ACC112 (cell line): ENCODE results near the gene KRTAP10-12.

Experiments used
- H2AFZ ChIP-seq: fragments of 200-600 bp; sonication (generic); one replicate; pipeline ENCODE4 v1.6.0; 2017; ENCODE audit warnings: antibody characterized with exemption, low read length; ENCODE audit not compliant: unreplicated experiment
- H3K27ac ChIP-seq: fragments of 200-600 bp; sonication (generic); 2 replicates; pipeline ENCODE4 v1.5.1; 2014; ENCODE audit warnings: low read depth, mild to moderate bottlenecking, antibody characterized with exemption, low read length, moderate library complexity
- H3K27me3 ChIP-seq: fragments of 200-600 bp; sonication (generic); 2 replicates; pipeline ENCODE4 v1.6.1; 2014; ENCODE audit warnings: mild to moderate bottlenecking, antibody characterized with exemption, low read length, moderate library complexity, mixed read lengths; ENCODE audit not compliant: insufficient read depth
- H3K36me3 ChIP-seq: fragments of 200-600 bp; sonication (generic); 2 replicates; pipeline ENCODE4 v1.6.1; 2016; ENCODE audit warnings: mild to moderate bottlenecking, antibody characterized with exemption, low read length, moderate library complexity, mixed read lengths; ENCODE audit not compliant: insufficient read depth
- H3K4me1 ChIP-seq: fragments of 200-600 bp; sonication (generic); one replicate; pipeline ENCODE4 v1.6.1; 2016; ENCODE audit warnings: low read length, mixed read lengths; ENCODE audit not compliant: insufficient read depth, unreplicated experiment, control insufficient read depth
- H3K4me3 ChIP-seq: fragments of 200-600 bp; sonication (generic); 2 replicates; pipeline ENCODE4 v1.5.1; 2014; ENCODE audit warnings: mild to moderate bottlenecking, low read depth, low read length
- H3K79me2 ChIP-seq: fragments of 200-600 bp; sonication (generic); one replicate; pipeline ENCODE4 v1.6.0; 2016; ENCODE audit warnings: low read length; ENCODE audit not compliant: control insufficient read depth, unreplicated experiment, insufficient read depth

The KRTAP10-12 gene

DNA sequence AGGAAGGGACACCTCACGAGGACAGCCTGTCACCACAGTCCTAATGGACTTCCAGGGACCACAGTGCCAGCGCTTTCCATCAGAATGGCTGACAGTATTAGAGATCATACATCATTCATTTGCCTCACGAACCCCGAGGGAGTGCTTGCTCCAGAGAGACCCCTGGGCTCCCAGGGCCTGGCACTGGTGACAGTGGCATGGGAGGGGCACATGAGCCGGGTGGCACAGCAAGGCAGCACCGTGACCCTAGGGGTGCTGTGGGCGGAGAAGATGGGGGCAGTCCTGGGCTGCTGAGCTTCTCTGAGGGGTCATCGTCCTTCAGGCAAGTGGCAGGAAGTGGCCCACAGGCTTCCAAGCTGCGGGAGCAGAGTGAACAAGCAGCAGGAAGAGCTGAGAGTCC lies 30.8 kb downstream of the KRTAP10-12 start:
- Histone ChIP-seq H3K27me3 (peaks cover 80% of the 10 kb centered on the region), H3K27ac (no peak overlapping the region), H3K4me1 (no peaks in the 10 kb centered on the region)

DNA sequence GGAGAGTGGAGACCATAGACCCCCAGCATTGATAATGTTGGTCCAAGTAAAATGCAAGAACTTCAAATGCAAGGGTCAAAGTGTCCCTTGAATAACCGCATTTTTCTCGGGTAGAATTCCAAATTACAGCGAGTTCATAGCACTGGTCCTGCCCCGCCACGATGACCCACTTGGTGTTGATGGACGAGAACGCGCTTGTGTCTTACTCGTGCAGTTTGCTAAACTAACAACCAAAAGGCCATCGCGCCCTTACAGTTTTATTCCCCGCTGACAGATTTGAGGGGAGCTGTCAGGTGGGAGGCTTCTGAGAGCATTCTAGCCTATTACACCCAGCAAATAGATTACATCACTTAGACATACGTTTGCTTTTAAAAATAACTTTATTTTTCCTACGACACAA lies 31.7 kb downstream of the KRTAP10-12 start:
- Histone ChIP-seq H3K79me2 (no peaks in the 10 kb centered on the region), H3K4me1 (no peaks in the 10 kb centered on the region), H3K27me3 (peaks cover 71% of the 10 kb centered on the region), H2AFZ (no peak overlapping the region), H3K36me3 (no peaks in the 10 kb centered on the region), H3K27ac (no peak overlapping the region), H3K4me3 (no peak overlapping the region)

More for the DNA sequence above, 30.8 kb downstream of the KRTAP10-12 start:
- no peak overlapping the region for H3K4me3 ChIP-seq
- H3K36me3 ChIP-seq = no peaks in the 10 kb centered on the region
- H3K79me2 ChIP-seq = no peaks in the 10 kb centered on the region
- no peak overlapping the region for H2AFZ ChIP-seq

- H2AFZ ChIP-seq = no peak overlapping the region
- no peaks in the 10 kb centered on the region for H3K4me1 ChIP-seq
- H3K79me2 ChIP-seq = no peaks in the 10 kb centered on the region
- no peak overlapping the region for H3K27ac ChIP-seq
- peaks cover 63% of the 10 kb centered on the region for H3K27me3 ChIP-seq
- H3K36me3 ChIP-seq = no peaks in the 10 kb centered on the region
- H3K4me3 ChIP-seq = no peak overlapping the region
Measured at GRCh38 chr21:44729336-44730027, 32.5 kb downstream of the KRTAP10-12 start.

DNA sequence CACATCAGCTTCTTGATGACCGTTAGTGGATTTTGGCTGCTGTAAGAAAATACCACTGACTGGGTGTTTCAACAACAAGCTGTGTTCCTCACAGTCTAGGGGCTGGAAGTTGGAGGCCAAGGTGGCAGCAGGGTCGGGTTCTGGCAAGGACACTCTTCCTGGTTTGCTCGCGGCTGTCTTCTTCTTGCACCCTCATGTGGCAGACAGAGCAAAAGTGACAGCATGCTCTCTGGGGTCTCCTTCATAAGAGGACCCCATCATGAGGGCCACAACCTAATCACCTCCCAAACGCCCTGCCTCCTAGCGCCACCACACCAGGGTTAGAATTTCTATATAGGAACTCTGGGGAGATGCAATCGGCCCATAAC lies 33.0 kb downstream of the KRTAP10-12 start:
- Histone ChIP-seq H3K4me1 (no peaks in the 10 kb centered on the region), H2AFZ (no peak overlapping the region), H3K27ac (no peak overlapping the region), H3K27me3 (peaks cover 59% of the 10 kb centered on the region), H3K79me2 (no peaks in the 10 kb centered on the region), H3K36me3 (no peaks in the 10 kb centered on the region), H3K4me3 (no peak overlapping the region)

DNA sequence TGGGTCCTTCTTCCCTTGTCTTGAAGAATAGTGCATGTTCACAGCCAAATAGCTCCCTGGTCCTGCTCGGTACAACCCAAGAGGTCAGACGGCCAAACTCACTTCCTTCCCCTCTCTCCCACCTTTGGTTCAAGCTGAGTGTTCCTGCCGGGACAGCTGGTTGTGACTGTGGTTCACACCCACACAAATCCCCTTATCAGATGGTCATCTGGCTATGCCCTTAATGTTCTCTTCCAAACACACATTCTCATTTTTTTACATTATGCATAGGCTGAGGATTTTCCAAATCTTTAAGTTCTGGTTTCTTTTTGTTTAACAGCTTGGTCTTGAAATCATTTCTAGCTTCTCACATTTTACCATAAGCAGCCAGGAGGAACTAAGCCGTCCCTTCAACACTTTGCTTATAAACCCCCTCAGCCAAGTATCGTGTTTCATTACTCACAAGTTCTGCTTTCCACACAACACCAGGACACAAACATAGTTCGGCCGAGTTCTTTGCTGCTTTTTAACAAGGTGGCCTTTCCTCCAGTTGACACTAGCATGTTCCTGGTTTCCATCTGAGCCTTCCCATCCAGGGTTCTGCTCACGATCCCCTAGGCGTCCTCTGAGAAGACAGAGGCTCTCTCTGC lies 34.1 kb downstream of the KRTAP10-12 start:
- H3K27me3 ChIP-seq = peaks cover 51% of the 10 kb centered on the region
- no peaks in the 10 kb centered on the region for H3K36me3 ChIP-seq
- H3K79me2 ChIP-seq = no peaks in the 10 kb centered on the region
- H3K4me1 ChIP-seq = no peaks in the 10 kb centered on the region
- H2AFZ ChIP-seq = no peak overlapping the region
- no peak overlapping the region for H3K27ac ChIP-seq
- H3K4me3 ChIP-seq = no peak overlapping the region

GRCh38 chr21:44732263-44732662 lies 35.3 kb downstream of the KRTAP10-12 start:
- H3K36me3 ChIP-seq = no peaks in the 10 kb centered on the region
- no peaks in the 10 kb centered on the region for H3K4me1 ChIP-seq
- H3K27me3 ChIP-seq = peaks cover 41% of the 10 kb centered on the region
- H3K4me3 ChIP-seq = no peak overlapping the region
- no peak overlapping the region for H3K27ac ChIP-seq
- H2AFZ ChIP-seq = no peak overlapping the region
- no peaks in the 10 kb centered on the region for H3K79me2 ChIP-seq

GRCh38 chr21:44732956-44733355 lies 36.0 kb downstream of the KRTAP10-12 start:
- H2AFZ ChIP-seq = no peak overlapping the region
- H3K27ac ChIP-seq = no peak overlapping the region
- no peaks in the 10 kb centered on the region for H3K36me3 ChIP-seq
- peaks cover 34% of the 10 kb centered on the region for H3K27me3 ChIP-seq
- H3K4me3 ChIP-seq = no peak overlapping the region
- no peaks in the 10 kb centered on the region for H3K4me1 ChIP-seq
- H3K79me2 ChIP-seq = no peaks in the 10 kb centered on the region

DNA sequence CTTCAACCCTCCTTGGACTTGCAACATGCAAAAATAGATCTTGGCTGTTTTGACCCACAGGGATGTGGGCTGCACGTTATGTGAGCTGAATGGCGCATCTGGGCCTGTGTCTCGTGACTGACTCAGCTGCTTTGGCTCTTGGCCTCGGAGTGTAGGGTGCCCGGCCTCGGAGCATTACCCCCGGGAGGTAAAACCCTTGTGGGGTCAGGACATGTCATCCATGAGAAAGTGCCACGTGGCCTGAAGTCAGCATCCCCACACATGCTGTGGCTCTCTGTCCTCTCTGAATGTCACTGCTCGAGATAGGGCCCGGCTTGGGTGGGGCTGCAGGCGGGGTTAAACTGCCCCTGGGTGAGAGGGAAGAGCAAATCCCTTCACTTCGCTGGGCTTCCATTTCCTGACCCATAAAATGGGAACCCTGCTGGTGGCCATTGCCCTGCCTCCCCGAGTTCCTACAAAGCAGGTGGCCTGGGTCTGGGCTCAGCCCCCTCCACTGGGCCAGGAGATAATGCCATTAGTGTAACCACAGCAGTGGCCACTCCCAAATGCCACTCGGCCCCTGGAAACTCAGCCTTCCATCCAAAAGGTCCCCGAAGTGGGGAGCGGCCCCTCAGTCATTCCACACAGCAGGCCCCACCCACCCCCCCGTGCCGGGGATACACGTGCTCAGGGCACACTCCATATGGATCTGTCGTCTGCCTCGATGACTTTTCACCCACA lies 37.2 kb downstream of the KRTAP10-12 start:
- H3K4me3 ChIP-seq = no peak overlapping the region
- H2AFZ ChIP-seq = no peak overlapping the region
- H3K79me2 ChIP-seq = no peaks in the 10 kb centered on the region
- H3K27ac ChIP-seq = no peak overlapping the region
- H3K36me3 ChIP-seq = no peaks in the 10 kb centered on the region
- H3K4me1 ChIP-seq = no peaks in the 10 kb centered on the region
- peaks cover 33% of the 10 kb centered on the region; the same call in 1 of the 2 replicates for H3K27me3 ChIP-seq

GRCh38 chr21:44734841-44735240 lies 37.9 kb downstream of the KRTAP10-12 start:
- Histone ChIP-seq H2AFZ (no peak overlapping the region), H3K79me2 (no peaks in the 10 kb centered on the region), H3K36me3 (no peaks in the 10 kb centered on the region), H3K4me1 (no peaks in the 10 kb centered on the region), H3K4me3 (no peak overlapping the region), H3K27ac (no peak overlapping the region), H3K27me3 (peaks cover 38% of the 10 kb centered on the region; the same call in 1 of the 2 replicates)

DNA sequence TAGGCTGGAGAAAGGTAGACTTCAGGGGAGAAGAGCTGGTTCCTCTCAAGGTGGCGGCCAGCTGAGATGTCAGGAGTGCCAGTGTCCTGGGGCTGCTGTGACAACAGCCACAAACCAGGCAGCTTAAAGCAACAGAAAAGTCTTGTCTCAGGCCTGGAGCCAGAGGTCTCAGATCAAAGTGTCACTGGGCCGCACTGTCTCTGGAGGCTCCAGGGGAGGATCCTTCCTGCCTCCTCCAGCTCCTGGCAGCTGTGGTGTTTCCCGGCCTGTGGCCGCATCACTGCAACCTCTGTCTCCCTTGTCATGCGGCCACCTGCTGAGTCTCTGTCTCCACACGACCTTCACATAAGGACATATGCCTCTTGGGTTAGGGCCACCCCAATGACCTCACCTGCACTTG lies 38.8 kb downstream of the KRTAP10-12 start:
- no peaks in the 10 kb centered on the region for H3K36me3 ChIP-seq
- H3K27me3 ChIP-seq = peaks cover 38% of the 10 kb centered on the region; the same call in 1 of the 2 replicates
- no peaks in the 10 kb centered on the region for H3K4me1 ChIP-seq
- no peak overlapping the region for H2AFZ ChIP-seq
- no peak overlapping the region for H3K27ac ChIP-seq
- H3K79me2 ChIP-seq = no peaks in the 10 kb centered on the region
- no peak overlapping the region for H3K4me3 ChIP-seq
